HCT116 (cell line): ENCODE data around the gene CLDN34.

Experiments used
- ATF3 ChIP-seq: IDR thresholded peaks from 2 replicates; pipeline ENCODE4 v1.6.1; 2012
- CEBPB ChIP-seq: IDR thresholded peaks from 2 replicates; pipeline ENCODE4 v1.6.1; 2012; ENCODE audit warnings: low read depth
- EGR1 ChIP-seq: IDR thresholded peaks from 2 replicates; pipeline ENCODE4 v1.6.1; 2012; ENCODE audit warnings: low read depth
- ELF1 ChIP-seq: IDR thresholded peaks from 2 replicates; pipeline ENCODE4 v1.6.1; 2012; ENCODE audit warnings: low read depth, borderline replicate concordance
- EZH2 ChIP-seq: fragments of 200-600 bp; sonication (generic); IDR thresholded peaks from 2 replicates; pipeline ENCODE4 v1.6.1; 2017; ENCODE audit warnings: antibody characterized with exemption, mixed run types
- JUND ChIP-seq: IDR thresholded peaks from 2 replicates; pipeline ENCODE4 v1.6.1; 2012
- POLR2A ChIP-seq: IDR thresholded peaks from 2 replicates; pipeline ENCODE4 v1.7.0; 2011; ENCODE audit warnings: borderline replicate concordance; ENCODE audit not compliant: insufficient read depth, insufficient read length; ENCODE audit errors: extremely low read depth
- POLR2AphosphoS5 ChIP-seq: IDR thresholded peaks from 2 replicates; pipeline ENCODE4 v1.6.1; 2011; ENCODE audit warnings: mild to moderate bottlenecking, low read depth, low read length, moderate library complexity
- SRF ChIP-seq: IDR thresholded peaks from 2 replicates; pipeline ENCODE4 v1.6.1; 2012; ENCODE audit warnings: low read depth
- YY1 ChIP-seq: IDR thresholded peaks from 2 replicates; pipeline ENCODE4 v1.6.1; 2011; ENCODE audit warnings: low read length, low read depth, moderate library complexity, mild to moderate bottlenecking; ENCODE audit not compliant: insufficient replicate concordance; ENCODE audit errors: extremely low read depth
- ZNF274 ChIP-seq: fragments of 200-500 bp; sonication (Bioruptor generic); IDR thresholded peaks from 2 replicates; pipeline ENCODE4 v1.6.1; 2014; ENCODE audit warnings: mild to moderate bottlenecking, low read depth, low read length, inconsistent platforms
- TF ChIP-seq, protein P1 (sequence below), 3 experiments: fragments of 200-600 bp in 1 of 3; sonication (generic) in 1 of 3; IDR thresholded peaks in 2 of 3; conservative IDR thresholded peaks in 1 of 3; 2 replicates each; pipeline ENCODE4 v1.5.1; 2012 to 2017; ENCODE audit warnings: low read depth in 2 of 3, low read length in 2 of 3, antibody characterized with exemption in 1 of 3, borderline replicate concordance in 1 of 3, control low read depth in 1 of 3, mild to moderate bottlenecking in 1 of 3, mixed read lengths in 1 of 3, mixed run types in 1 of 3, moderate library complexity in 1 of 3; ENCODE audit not compliant: insufficient read depth in 1 of 3
- TF ChIP-seq, protein P2 (sequence below): IDR thresholded peaks from 2 replicates; pipeline ENCODE4 v1.6.1; 2012

DNA sequence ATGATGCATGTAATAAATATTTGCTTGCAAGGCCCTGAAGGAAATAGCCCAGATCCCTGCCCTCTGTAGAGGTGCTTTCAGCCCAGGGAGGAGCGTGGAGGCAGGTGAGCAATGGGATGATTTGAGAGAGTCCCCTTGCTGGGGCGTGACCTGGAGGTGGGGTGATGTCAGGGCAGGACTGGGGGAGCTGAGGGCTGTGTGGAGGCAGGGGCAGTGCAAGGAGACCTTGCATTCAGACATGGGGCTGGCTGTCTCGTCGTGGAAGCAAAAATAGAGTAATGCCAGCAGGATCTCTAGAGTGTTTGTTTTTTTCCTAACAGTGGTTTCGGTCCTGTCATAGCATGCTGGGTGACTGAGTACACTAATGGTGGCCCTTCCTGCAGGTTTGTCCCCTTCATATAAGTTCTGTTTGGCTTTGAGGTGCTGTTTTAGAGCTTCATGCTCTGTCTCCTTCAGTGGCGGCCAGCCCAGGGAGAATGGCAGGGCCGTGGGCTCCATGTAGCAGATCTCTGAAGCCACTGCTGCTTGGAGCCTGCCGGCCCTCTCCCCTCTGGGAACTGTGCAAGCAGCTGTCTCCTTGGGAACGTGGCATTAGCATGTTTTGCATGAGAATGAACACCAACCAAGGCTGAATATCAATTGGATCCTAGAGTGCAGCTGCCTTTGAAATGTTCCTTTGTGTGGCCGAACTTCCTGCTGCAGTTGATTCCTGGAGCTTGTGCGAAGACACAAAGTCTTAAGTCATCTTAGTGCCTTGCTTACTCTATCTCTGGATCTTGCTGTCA is 39.3 kb upstream of the CLDN34 start:
- TF ChIP-seq EZH2 (no peak), POLR2AphosphoS5 (no peak), EGR1 (no peak), JUND (no peak), YY1 (no peak), SRF (no peak), CEBPB (no peak), ELF1 (no peak), ATF3 (no peak), ZNF274 (no peak), POLR2A (no peak)
- TF ChIP-seq, protein P1, sequence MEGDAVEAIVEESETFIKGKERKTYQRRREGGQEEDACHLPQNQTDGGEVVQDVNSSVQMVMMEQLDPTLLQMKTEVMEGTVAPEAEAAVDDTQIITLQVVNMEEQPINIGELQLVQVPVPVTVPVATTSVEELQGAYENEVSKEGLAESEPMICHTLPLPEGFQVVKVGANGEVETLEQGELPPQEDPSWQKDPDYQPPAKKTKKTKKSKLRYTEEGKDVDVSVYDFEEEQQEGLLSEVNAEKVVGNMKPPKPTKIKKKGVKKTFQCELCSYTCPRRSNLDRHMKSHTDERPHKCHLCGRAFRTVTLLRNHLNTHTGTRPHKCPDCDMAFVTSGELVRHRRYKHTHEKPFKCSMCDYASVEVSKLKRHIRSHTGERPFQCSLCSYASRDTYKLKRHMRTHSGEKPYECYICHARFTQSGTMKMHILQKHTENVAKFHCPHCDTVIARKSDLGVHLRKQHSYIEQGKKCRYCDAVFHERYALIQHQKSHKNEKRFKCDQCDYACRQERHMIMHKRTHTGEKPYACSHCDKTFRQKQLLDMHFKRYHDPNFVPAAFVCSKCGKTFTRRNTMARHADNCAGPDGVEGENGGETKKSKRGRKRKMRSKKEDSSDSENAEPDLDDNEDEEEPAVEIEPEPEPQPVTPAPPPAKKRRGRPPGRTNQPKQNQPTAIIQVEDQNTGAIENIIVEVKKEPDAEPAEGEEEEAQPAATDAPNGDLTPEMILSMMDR (IDR thresholded peaks at IDR 0.05 in 2 of 3, conservative IDR thresholded peaks at IDR 0.05 in 1 of 3; ENCODE audit: borderline replicate concordance in 1 of 3, insufficient read depth in 1 of 3, low read depth in 2 of 3, low read length in 2 of 3): no peak
- TF ChIP-seq, protein P2, sequence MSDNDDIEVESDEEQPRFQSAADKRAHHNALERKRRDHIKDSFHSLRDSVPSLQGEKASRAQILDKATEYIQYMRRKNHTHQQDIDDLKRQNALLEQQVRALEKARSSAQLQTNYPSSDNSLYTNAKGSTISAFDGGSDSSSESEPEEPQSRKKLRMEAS: no peak
